WTC11 (cell line): Measurements from ENCODE around the gene CMTM4. TPM values are rescaled to one million over a fixed set of nuclear protein-coding genes. Genes with fewer than 3 reads are reported as not detected.

Source experiments
- ATAC-seq: fragments of 200-7000 bp; cut with Tn5 transposase; 2 replicates; pipeline ENCODE4 v1.10.0; 2021; ENCODE audit warnings: mild to moderate bottlenecking, moderate library complexity
- CTCF ChIA-PET: fragments of 300-600 bp; sonication (Branson Sonifier 250); formaldehyde crosslinking; loops from one replicate; lab custom pipeline; 2021; ENCODE audit warnings: antibody characterized with exemption; lab: Charles Lee
- POLR2A ChIA-PET: fragments of 350-600 bp; sonication (Branson Sonifier 250); formaldehyde crosslinking; loops from one replicate; lab custom pipeline; 2021; ENCODE audit warnings: antibody characterized with exemption; lab: Charles Lee
- DNase-seq: peaks from one replicate; pipeline ENCODE4 v3.0.0; 2021; ENCODE audit warnings: low spot score
- H3K27ac Mint-ChIP-seq: 2 replicates; pipeline ENCODE4 v1.8.0; 2021; ENCODE audit warnings: mixed read lengths
- H3K27me3 Mint-ChIP-seq: 2 replicates; pipeline ENCODE4 v1.8.0; 2021; ENCODE audit warnings: low read depth, mild to moderate bottlenecking, moderate library complexity, mixed read lengths
- H3K36me3 Mint-ChIP-seq: 2 replicates; pipeline ENCODE4 v1.8.0; 2021; ENCODE audit warnings: mixed read lengths
- H3K4me1 Mint-ChIP-seq: 2 replicates; pipeline ENCODE4 v1.8.0; 2022; ENCODE audit warnings: mixed read lengths
- H3K4me3 Mint-ChIP-seq: 2 replicates; pipeline ENCODE4 v1.8.0; 2021; ENCODE audit warnings: mild to moderate bottlenecking, moderate library complexity, mixed read lengths
- H3K9me3 Mint-ChIP-seq: 2 replicates; pipeline ENCODE4 v1.8.0; 2021; ENCODE audit warnings: mixed read lengths
- ETV6 ChIP-seq: sonication (generic); formaldehyde crosslinking; IDR thresholded peaks from 2 replicates; pipeline ENCODE4 v1.8.1; 2022; ENCODE audit warnings: mild to moderate bottlenecking, missing genetic modification reagents
- GTF2I ChIP-seq: fragments of 250-450 bp; sonication (Bioruptor Pico); conservative IDR thresholded peaks from 2 replicates; pipeline ENCODE4 v1.4.0; 2021; ENCODE audit warnings: mild to moderate bottlenecking
- NFE2L1 ChIP-seq: sonication (generic); formaldehyde crosslinking; IDR thresholded peaks from 2 replicates; pipeline ENCODE4 v1.8.1; 2023; ENCODE audit warnings: missing genetic modification reagents
- ZBTB21 ChIP-seq: sonication (generic); formaldehyde crosslinking; IDR thresholded peaks from 2 replicates; pipeline ENCODE4 v1.8.1; 2023; ENCODE audit warnings: mild to moderate bottlenecking, missing genetic modification reagents, borderline replicate concordance
- ZNF232 ChIP-seq: sonication (generic); formaldehyde crosslinking; IDR thresholded peaks from 2 replicates; pipeline ENCODE4 v1.8.0; 2022; ENCODE audit warnings: mild to moderate bottlenecking, missing genetic modification reagents
- ZNF416 ChIP-seq: fragments of 250-450 bp; sonication (Bioruptor Pico); IDR thresholded peaks from 2 replicates; pipeline ENCODE4 v1.9.0; 2021; ENCODE audit warnings: mild to moderate bottlenecking, inconsistent platforms
- ZNF423 ChIP-seq: fragments of 250-450 bp; sonication (Bioruptor Pico); IDR thresholded peaks from 2 replicates; pipeline ENCODE4 v2.1.2; 2022; ENCODE audit warnings: mild to moderate bottlenecking, moderate library complexity
- total RNA-seq: library from RNA; stranded (reverse); gene quantifications from 3 replicates; pipeline ENCODE4 v1.2.3, GENCODE V29; 2021
- TF ChIP-seq, protein P1 (sequence below): sonication (generic); formaldehyde crosslinking; IDR thresholded peaks from 2 replicates; pipeline ENCODE4 v1.8.1; 2022; ENCODE audit warnings: low read depth, missing genetic modification reagents, borderline replicate concordance
- TF ChIP-seq, protein P2 (sequence below): sonication (generic); formaldehyde crosslinking; IDR thresholded peaks from 2 replicates; pipeline ENCODE4 v1.8.1; 2023; ENCODE audit warnings: mild to moderate bottlenecking, moderate library complexity, missing genetic modification reagents
- TF ChIP-seq, protein P3 (sequence below): sonication (generic); formaldehyde crosslinking; IDR thresholded peaks from 2 replicates; pipeline ENCODE4 v1.8.1; 2022; ENCODE audit warnings: low read depth, mild to moderate bottlenecking, moderate library complexity, missing genetic modification reagents, borderline replicate concordance
- TF ChIP-seq, protein P4 (sequence below): fragments of 250-450 bp; sonication (Bioruptor Pico); IDR thresholded peaks from 2 replicates; pipeline ENCODE4 v1.9.0; 2021; ENCODE audit warnings: mild to moderate bottlenecking, borderline replicate concordance
- TF ChIP-seq, protein P5 (sequence below): sonication (generic); formaldehyde crosslinking; IDR thresholded peaks from 2 replicates; pipeline ENCODE4 v1.8.1; 2023; ENCODE audit warnings: mild to moderate bottlenecking, missing genetic modification reagents
- TF ChIP-seq, protein P6 (sequence below): fragments of 250-450 bp; sonication (Bioruptor Pico); IDR thresholded peaks from 2 replicates; pipeline ENCODE4 v1.8.0; 2021; ENCODE audit warnings: mild to moderate bottlenecking

The CMTM4 gene
- total RNA-seq, 1 experiment from 2014 or later = 56.2 TPM

DNA sequence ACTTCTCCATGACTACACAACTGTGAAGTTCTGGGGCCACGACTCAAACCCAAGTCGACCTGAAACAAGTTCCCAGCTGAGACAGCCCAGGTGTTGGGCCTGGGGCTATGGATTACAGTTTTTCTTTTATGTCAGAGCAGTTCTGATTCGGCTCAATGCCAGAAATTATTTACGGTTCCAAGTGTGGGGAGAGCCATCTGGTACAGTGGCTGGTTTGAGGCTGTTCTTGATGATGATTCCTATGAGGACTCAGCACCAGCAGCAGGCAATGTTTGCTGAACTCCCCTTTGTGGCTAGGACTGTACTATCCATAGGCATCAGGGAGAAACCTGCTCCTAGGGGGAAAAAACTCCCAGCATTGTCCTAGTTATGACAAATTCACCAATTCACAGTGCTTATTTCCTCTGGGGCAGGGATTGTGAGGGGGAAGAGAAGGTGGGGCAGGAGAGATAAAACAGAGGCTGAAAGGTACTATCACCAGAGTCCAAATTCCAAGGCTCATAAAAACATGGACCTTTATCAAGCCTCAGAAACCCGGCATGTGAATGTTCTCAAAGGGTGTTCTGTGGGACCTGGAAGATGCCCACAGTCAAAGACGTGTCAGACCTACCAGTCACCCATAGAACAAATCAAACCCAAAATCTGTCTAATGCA is 18.2 kb upstream of the CMTM4 start (continued):
- TF ChIP-seq, protein P1, sequence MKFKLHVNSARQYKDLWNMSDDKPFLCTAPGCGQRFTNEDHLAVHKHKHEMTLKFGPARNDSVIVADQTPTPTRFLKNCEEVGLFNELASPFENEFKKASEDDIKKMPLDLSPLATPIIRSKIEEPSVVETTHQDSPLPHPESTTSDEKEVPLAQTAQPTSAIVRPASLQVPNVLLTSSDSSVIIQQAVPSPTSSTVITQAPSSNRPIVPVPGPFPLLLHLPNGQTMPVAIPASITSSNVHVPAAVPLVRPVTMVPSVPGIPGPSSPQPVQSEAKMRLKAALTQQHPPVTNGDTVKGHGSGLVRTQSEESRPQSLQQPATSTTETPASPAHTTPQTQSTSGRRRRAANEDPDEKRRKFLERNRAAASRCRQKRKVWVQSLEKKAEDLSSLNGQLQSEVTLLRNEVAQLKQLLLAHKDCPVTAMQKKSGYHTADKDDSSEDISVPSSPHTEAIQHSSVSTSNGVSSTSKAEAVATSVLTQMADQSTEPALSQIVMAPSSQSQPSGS (CRISPR knock-in tag) = no peak
- TF ChIP-seq ETV6 (CRISPR knock-in tag) = no peak
- TF ChIP-seq ZNF423 (CRISPR knock-in tag) = no peak
- TF ChIP-seq GTF2I (CRISPR knock-in tag) = no peak
- TF ChIP-seq, protein P2, sequence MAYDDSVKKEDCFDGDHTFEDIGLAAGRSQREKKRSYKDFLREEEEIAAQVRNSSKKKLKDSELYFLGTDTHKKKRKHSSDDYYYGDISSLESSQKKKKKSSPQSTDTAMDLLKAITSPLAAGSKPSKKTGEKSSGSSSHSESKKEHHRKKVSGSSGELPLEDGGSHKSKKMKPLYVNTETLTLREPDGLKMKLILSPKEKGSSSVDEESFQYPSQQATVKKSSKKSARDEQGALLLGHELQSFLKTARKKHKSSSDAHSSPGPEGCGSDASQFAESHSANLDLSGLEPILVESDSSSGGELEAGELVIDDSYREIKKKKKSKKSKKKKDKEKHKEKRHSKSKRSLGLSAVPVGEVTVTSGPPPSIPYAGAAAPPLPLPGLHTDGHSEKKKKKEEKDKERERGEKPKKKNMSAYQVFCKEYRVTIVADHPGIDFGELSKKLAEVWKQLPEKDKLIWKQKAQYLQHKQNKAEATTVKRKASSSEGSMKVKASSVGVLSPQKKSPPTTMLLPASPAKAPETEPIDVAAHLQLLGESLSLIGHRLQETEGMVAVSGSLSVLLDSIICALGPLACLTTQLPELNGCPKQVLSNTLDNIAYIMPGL (CRISPR knock-in tag) = no peak
- TF ChIP-seq ZBTB21 (CRISPR knock-in tag) = no peak
- TF ChIP-seq, protein P3, sequence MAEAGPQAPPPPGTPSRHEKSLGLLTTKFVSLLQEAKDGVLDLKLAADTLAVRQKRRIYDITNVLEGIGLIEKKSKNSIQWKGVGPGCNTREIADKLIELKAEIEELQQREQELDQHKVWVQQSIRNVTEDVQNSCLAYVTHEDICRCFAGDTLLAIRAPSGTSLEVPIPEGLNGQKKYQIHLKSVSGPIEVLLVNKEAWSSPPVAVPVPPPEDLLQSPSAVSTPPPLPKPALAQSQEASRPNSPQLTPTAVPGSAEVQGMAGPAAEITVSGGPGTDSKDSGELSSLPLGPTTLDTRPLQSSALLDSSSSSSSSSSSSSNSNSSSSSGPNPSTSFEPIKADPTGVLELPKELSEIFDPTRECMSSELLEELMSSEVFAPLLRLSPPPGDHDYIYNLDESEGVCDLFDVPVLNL (CRISPR knock-in tag) = no peak
- TF ChIP-seq ZNF416 (CRISPR knock-in tag) = no peak
- no peak for TF ChIP-seq ZNF232 (CRISPR knock-in tag)
- TF ChIP-seq, protein P4, sequence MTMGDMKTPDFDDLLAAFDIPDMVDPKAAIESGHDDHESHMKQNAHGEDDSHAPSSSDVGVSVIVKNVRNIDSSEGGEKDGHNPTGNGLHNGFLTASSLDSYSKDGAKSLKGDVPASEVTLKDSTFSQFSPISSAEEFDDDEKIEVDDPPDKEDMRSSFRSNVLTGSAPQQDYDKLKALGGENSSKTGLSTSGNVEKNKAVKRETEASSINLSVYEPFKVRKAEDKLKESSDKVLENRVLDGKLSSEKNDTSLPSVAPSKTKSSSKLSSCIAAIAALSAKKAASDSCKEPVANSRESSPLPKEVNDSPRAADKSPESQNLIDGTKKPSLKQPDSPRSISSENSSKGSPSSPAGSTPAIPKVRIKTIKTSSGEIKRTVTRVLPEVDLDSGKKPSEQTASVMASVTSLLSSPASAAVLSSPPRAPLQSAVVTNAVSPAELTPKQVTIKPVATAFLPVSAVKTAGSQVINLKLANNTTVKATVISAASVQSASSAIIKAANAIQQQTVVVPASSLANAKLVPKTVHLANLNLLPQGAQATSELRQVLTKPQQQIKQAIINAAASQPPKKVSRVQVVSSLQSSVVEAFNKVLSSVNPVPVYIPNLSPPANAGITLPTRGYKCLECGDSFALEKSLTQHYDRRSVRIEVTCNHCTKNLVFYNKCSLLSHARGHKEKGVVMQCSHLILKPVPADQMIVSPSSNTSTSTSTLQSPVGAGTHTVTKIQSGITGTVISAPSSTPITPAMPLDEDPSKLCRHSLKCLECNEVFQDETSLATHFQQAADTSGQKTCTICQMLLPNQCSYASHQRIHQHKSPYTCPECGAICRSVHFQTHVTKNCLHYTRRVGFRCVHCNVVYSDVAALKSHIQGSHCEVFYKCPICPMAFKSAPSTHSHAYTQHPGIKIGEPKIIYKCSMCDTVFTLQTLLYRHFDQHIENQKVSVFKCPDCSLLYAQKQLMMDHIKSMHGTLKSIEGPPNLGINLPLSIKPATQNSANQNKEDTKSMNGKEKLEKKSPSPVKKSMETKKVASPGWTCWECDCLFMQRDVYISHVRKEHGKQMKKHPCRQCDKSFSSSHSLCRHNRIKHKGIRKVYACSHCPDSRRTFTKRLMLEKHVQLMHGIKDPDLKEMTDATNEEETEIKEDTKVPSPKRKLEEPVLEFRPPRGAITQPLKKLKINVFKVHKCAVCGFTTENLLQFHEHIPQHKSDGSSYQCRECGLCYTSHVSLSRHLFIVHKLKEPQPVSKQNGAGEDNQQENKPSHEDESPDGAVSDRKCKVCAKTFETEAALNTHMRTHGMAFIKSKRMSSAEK (CRISPR knock-in tag) = no peak
- no peak for TF ChIP-seq NFE2L1 (CRISPR knock-in tag)

DNA sequence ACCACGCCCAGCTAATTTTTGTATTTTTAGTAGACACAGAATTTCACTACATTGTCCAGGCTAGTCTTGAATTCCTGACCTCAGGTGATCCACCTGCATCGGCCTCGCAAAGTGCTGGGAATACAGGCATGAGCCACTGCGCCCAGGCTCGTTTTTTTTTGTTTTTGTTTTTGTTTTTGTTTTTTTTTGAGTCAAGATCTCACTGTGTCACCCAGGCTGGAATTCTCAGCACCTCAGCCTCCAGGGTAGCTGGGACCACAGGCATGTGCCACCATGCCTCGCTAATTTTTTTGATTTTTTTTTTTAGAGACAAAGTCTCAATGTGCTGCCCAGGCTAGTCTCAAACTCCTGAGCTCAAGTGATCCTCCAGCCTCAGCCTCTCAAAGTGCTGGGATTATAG is 17.5 kb upstream of the CMTM4 start:
- H3K9me3 Mint-ChIP-seq = peaks cover 7% of the 10 kb centered on the region
- CTCF ChIA-PET = interaction anchor here (1.3 to 3.7 kb wide), 3 partner anchors 17 to 117 kb away, joined by 5 to 13 read pairs (median 5); partner anchors contain the start of genes CMTM4 and NAE1
- DNase-seq (no peak), ATAC-seq (no peak)
- peaks cover 5% of the 10 kb centered on the region for H3K36me3 Mint-ChIP-seq
- H3K4me1 Mint-ChIP-seq = no peaks in the 10 kb centered on the region
- H3K27me3 Mint-ChIP-seq = no peaks in the 10 kb centered on the region
- POLR2A ChIA-PET = no interaction called here
- TF ChIP-seq, protein P5, sequence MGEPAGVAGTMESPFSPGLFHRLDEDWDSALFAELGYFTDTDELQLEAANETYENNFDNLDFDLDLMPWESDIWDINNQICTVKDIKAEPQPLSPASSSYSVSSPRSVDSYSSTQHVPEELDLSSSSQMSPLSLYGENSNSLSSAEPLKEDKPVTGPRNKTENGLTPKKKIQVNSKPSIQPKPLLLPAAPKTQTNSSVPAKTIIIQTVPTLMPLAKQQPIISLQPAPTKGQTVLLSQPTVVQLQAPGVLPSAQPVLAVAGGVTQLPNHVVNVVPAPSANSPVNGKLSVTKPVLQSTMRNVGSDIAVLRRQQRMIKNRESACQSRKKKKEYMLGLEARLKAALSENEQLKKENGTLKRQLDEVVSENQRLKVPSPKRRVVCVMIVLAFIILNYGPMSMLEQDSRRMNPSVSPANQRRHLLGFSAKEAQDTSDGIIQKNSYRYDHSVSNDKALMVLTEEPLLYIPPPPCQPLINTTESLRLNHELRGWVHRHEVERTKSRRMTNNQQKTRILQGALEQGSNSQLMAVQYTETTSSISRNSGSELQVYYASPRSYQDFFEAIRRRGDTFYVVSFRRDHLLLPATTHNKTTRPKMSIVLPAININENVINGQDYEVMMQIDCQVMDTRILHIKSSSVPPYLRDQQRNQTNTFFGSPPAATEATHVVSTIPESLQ (CRISPR knock-in tag) = no peak
- TF ChIP-seq, protein P6, sequence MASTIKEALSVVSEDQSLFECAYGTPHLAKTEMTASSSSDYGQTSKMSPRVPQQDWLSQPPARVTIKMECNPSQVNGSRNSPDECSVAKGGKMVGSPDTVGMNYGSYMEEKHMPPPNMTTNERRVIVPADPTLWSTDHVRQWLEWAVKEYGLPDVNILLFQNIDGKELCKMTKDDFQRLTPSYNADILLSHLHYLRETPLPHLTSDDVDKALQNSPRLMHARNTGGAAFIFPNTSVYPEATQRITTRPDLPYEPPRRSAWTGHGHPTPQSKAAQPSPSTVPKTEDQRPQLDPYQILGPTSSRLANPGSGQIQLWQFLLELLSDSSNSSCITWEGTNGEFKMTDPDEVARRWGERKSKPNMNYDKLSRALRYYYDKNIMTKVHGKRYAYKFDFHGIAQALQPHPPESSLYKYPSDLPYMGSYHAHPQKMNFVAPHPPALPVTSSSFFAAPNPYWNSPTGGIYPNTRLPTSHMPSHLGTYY = no peak
- no peak overlapping the region for H3K27ac Mint-ChIP-seq
- H3K4me3 Mint-ChIP-seq = no peak overlapping the region
